Adrenal gland (tissue), 12 donors: Measurements from ENCODE around the gene ULBP3. TPM values are rescaled to one million over a fixed set of nuclear protein-coding genes. Genes with fewer than 3 reads are reported as not detected.

Source experiments
- DNase-seq, 7 donors: peaks; one replicate each; pipeline ENCODE4 v3.0.0-alpha.2; 2019 to 2020
- H3K27ac ChIP-seq, 5 donors: fragments of 200-600 bp; sonication (generic) in 4 of 5; 1 replicate in 3 of 5; 2 replicates in 2 of 5; pipeline versions ENCODE4 v1.5.1 to v1.8.0; 2016 to 2020; ENCODE audit warnings: mild to moderate bottlenecking in 1 of 5
- H3K27me3 ChIP-seq: fragments of 200-600 bp; 2 replicates; pipeline ENCODE4 v1.8.0; 2021
- H3K36me3 ChIP-seq, 2 donors: fragments of 200-600 bp; replicated peaks in 1 of 2; 1 replicate in 1 of 2; 2 replicates in 1 of 2; pipeline versions ENCODE4 v1.5.1 to v1.8.0; 2018 to 2022
- H3K4me1 ChIP-seq, 2 donors: fragments of 200-600 bp; replicated peaks in 1 of 2; 1 replicate in 1 of 2; 2 replicates in 1 of 2; pipeline versions ENCODE4 v1.5.1 to v1.8.0; 2018 to 2021
- H3K4me3 ChIP-seq, 4 donors: fragments of 200-600 bp; sonication (generic) in 3 of 4; one replicate each; pipeline ENCODE4 v1.5.1; 2016 to 2018
- H3K9me3 ChIP-seq, 3 donors: fragments of 200-600 bp; sonication (generic) in 1 of 3; replicated peaks in 1 of 3; 1 replicate in 2 of 3; 2 replicates in 1 of 3; pipeline versions ENCODE4 v1.5.1 to v1.8.0; 2016 to 2021
- POLR2A ChIP-seq, 2 donors: fragments of 450-650 bp; IDR thresholded peaks; one replicate each; pipeline ENCODE4 v1.6.1; 2017; ENCODE audit warnings: antibody characterized with exemption in 2 of 2, mild to moderate bottlenecking in 2 of 2, moderate library complexity in 1 of 2
- WGBS, 4 donors: extraction: QIAGEN DNeasy Blood & Tissue Kit in 2 of 4; methylation state at CpG; one replicate each; pipeline versions ENCODE4 v1.1.5 to v1.1.7; 2013 to 2017; 5-methylcytosine and 5-hydroxymethylcytosine counted together
- intact Hi-C, 2 donors: fragments of 100-400 bp; cut with DNase I; formaldehyde crosslinking; loops; one replicate each; pipeline versions ENCODE4 v1.14.1 to v1.15.0; 2022 to 2023
- polyA plus RNA-seq, 3 donors: library from polyadenylated mRNA; stranded (reverse); fragments of 200-250 nt in 2 of 3; fragments of 350-450 nt in 1 of 3; fragmentation: Illumina TruSeq in 1 of 3; extraction: RNeasy Lipid Tissue Mini Kit (QIAGEN cat#74804) in 1 of 3; gene quantifications; one replicate each; pipeline ENCODE4 v1.2.3, GENCODE V29; 2013 to 2014
- total RNA-seq, 9 donors: library from RNA; depleted of rRNA in 4 of 9; stranded (reverse); fragments of >200 nt in 4 of 9; fragments of 120-200 nt in 1 of 9; fragmentation: NEBNext Ultra II Directional in 1 of 9; extraction: Animal tissue kit (Norgen Biotek cat#: 25700) in 1 of 9; gene quantifications; one replicate each; pipeline versions ENCODE4 v1.1.0 to v1.2.4, GENCODE V29; 2013 to 2023
- TF ChIP-seq, protein P1 (sequence below), 6 experiments: fragments of 450-650 bp in 4 of 6; fragments of 200-600 bp in 2 of 6; sonication (generic) in 1 of 6; IDR thresholded peaks; 1 replicate in 5 of 6; 2 replicates in 1 of 6; pipeline versions ENCODE4 v1.5.1 to v1.8.0; 2016 to 2021; ENCODE audit warnings: antibody characterized with exemption in 6 of 6, mild to moderate bottlenecking in 2 of 6, moderate library complexity in 1 of 6
- donor health status: healthy with polysubstance abuse.
- donor health status: Bipolar disorder and iron deficiency.
- donor health status: DM: yes; HTN: yes; CAD: no.
- donor health status: DM: no; HTN: no; CAD: no.
- donor health status: DM: no; HTN: no; CAD: no.
- donor health status: DM: yes; HTN: yes; CAD: no.

ULBP3 gene
- total and polyA plus RNA-seq, 12 donors, result 0.17 to 15.6 (median 5.1) TPM

- peaks cover 19% of the 10 kb centered on the region for H3K27me3 ChIP-seq
- no peak overlapping the region for H3K4me3 ChIP-seq
- no peaks in the 10 kb centered on the region for H3K9me3 ChIP-seq
- no peaks in the 10 kb centered on the region for H3K36me3 ChIP-seq
- H3K27ac ChIP-seq, result no peak overlapping the region
- DNase-seq, result peak in 1 of 7 donors; percentile 35
- intact Hi-C loops, result no loop called here
- peaks cover 9 to 12% of the 10 kb centered on the region in 2 donors for H3K4me1 ChIP-seq
- no peak for TF ChIP-seq POLR2A (IDR thresholded peaks at IDR 0.05)
- TF ChIP-seq, protein P1, sequence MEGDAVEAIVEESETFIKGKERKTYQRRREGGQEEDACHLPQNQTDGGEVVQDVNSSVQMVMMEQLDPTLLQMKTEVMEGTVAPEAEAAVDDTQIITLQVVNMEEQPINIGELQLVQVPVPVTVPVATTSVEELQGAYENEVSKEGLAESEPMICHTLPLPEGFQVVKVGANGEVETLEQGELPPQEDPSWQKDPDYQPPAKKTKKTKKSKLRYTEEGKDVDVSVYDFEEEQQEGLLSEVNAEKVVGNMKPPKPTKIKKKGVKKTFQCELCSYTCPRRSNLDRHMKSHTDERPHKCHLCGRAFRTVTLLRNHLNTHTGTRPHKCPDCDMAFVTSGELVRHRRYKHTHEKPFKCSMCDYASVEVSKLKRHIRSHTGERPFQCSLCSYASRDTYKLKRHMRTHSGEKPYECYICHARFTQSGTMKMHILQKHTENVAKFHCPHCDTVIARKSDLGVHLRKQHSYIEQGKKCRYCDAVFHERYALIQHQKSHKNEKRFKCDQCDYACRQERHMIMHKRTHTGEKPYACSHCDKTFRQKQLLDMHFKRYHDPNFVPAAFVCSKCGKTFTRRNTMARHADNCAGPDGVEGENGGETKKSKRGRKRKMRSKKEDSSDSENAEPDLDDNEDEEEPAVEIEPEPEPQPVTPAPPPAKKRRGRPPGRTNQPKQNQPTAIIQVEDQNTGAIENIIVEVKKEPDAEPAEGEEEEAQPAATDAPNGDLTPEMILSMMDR (IDR thresholded peaks at IDR 0.05), result no peak
- 78 to 89% (median 87%) methylated on average over 6 of the region's 6 CpGs for WGBS, 4 donors
Measured at GRCh38 chr6:150033207-150033771, 35.6 kb downstream of the ULBP3 start.

DNA sequence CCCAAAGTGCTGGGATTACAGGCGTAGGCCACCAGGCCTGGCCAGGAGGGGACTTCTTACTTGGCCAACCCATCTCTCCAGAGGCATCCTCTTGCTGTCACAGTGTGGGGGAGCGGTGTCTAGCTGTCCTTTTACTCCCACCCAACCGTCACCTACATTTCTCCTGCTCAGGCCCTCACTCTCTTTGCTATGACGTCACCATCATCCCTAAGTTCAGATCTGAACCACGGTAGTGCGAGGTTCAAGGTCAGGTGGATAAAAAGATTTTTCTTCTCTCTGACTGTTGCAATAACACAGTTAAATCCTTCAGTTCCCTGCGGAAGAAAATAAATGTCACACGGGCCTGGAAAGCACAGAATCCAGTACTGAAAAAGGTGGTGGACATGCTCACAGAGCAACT is 36.3 kb downstream of the ULBP3 start:
- H3K27me3 ChIP-seq, result peaks cover 14% of the 10 kb centered on the region
- no peaks in the 10 kb centered on the region for H3K9me3 ChIP-seq
- WGBS, 4 donors, result 65 to 71% (median 68%) methylated on average over 8 of the region's 8 CpGs
- TF ChIP-seq POLR2A (IDR thresholded peaks at IDR 0.05), result no peak
- TF ChIP-seq, protein P1 (IDR thresholded peaks at IDR 0.05), result no peak
- H3K27ac ChIP-seq, result no peak overlapping the region
- intact Hi-C loops, result no loop called here
- peaks cover 4 to 5% of the 10 kb centered on the region in 2 donors for H3K4me1 ChIP-seq
- H3K36me3 ChIP-seq, result no peaks in the 10 kb centered on the region
- H3K4me3 ChIP-seq, result no peak overlapping the region
- DNase-seq, result peak in 1 of 7 donors; percentile 27

DNA sequence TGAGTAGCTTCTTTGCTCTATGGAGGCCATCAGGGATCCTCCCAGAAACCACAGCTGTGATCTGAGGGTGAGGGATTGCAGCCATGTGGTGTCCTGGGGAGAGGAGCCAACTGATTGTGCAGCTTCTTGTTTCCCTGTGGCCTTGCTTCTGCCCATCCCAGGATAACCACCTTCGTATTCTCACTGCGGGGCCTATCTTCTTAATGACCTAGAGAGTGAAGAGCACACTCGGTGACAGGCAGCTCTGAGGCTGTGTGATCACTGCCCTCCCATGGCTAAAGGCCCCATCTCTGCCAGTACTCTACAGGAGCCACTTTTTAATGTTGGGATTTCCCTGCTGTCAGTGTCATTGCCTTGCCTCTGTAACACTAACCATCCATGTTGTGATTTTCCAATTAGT is 38.3 kb downstream of the ULBP3 start:
- peak in 1 of 7 donors; percentile 14 for DNase-seq
- no peak overlapping the region for H3K4me3 ChIP-seq

DNA sequence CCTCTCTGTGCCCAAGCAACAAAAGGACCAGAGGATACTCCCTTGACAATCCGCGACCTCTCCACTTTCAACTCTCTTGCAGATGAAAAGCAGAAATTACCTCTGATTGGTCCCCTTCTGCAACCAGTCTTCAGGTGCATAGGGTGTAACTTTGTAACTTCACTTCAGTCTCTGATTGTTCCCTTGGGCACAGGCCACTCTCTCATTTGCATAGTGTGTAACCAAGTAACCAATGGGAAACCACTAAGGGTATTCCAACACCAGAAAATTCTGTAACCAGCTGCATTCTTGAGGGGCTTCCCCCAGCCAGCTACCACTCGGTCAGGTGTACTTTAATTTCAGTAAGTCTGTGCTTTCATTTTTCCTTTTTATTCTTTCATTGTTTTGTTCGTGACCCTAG is 39.2 kb downstream of the ULBP3 start:
- peak in 1 of 7 donors; percentile 14 for DNase-seq
- Histone ChIP-seq H3K27ac (no peak overlapping the region), H3K4me3 (no peak overlapping the region), H3K36me3 (no peaks in the 10 kb centered on the region), H3K9me3 (no peaks in the 10 kb centered on the region), H3K27me3 (peaks cover 21% of the 10 kb centered on the region), H3K4me1 (peaks cover 5 to 12% of the 10 kb centered on the region in 2 donors)
- intact Hi-C loops, result no loop called here
- WGBS, 4 donors, result 73 to 92% (median 77%) methylated on average over 4 of the region's 4 CpGs
- TF ChIP-seq, protein P1 (IDR thresholded peaks at IDR 0.05), result no peak
- no peak for TF ChIP-seq POLR2A (IDR thresholded peaks at IDR 0.05)

More for the DNA sequence above, 38.3 kb downstream of the ULBP3 start:
- 80 to 100% (median 86%) methylated on average over 1 to 3 of the region's 3 CpGs for WGBS, 4 donors
- Histone ChIP-seq H3K27me3 (peaks cover 18% of the 10 kb centered on the region), H3K27ac (no peak overlapping the region), H3K36me3 (no peaks in the 10 kb centered on the region), H3K9me3 (no peaks in the 10 kb centered on the region), H3K4me1 (peaks cover 5% of the 10 kb centered on the region in 2 donors)
- intact Hi-C loops, result no loop called here
- TF ChIP-seq, protein P1 (IDR thresholded peaks at IDR 0.05), result no peak
- TF ChIP-seq POLR2A (IDR thresholded peaks at IDR 0.05), result no peak
